Ascending aorta (tissue), 2 donors: Measurements from ENCODE around the gene SF3B1. TPM values are rescaled to one million over a fixed set of nuclear protein-coding genes. Genes with fewer than 3 reads are reported as not detected.
"Not testable (repeated sequence)": the region's sequence is repeated elsewhere in the genome, so short reads cannot be mapped to it uniquely, and the experiment has no call there.

Experiments used
- DNase-seq, 2 donors: peaks; one replicate each; pipeline ENCODE4 v3.0.0-alpha.2; 2019; ENCODE audit warnings: low spot score in 2 of 2
- H3K27ac ChIP-seq, 2 donors: fragments of 200-600 bp; sonication (generic); one replicate each; pipeline ENCODE4 v1.5.1; 2016 to 2017; ENCODE audit warnings: mild to moderate bottlenecking in 1 of 2
- H3K27me3 ChIP-seq: fragments of 200-600 bp; sonication (generic); one replicate; pipeline ENCODE4 v1.5.1; 2017
- H3K36me3 ChIP-seq, 2 donors: fragments of 200-600 bp; sonication (generic); one replicate each; pipeline ENCODE4 v1.5.1; 2016
- H3K4me1 ChIP-seq, 2 donors: fragments of 200-600 bp; sonication (generic); one replicate each; pipeline ENCODE4 v1.5.1; 2016 to 2017; ENCODE audit warnings: mild to moderate bottlenecking in 1 of 2
- H3K4me3 ChIP-seq, 2 donors: fragments of 200-600 bp; sonication (generic); one replicate each; pipeline ENCODE4 v1.5.1; 2016 to 2017; ENCODE audit warnings: mild to moderate bottlenecking in 1 of 2
- H3K9me3 ChIP-seq, 2 donors: fragments of 200-600 bp; sonication (generic); one replicate each; pipeline ENCODE4 v1.5.1; 2016
- intact Hi-C: fragments of 100-400 bp; cut with DNase I; formaldehyde crosslinking; loops from one replicate; pipeline ENCODE4 v1.15.1; 2023
- total RNA-seq: library from RNA; depleted of rRNA; stranded (reverse); fragments of >200 nt; gene quantifications from one replicate; pipeline ENCODE4 v1.1.0, GENCODE V29; 2016
- TF ChIP-seq, protein P1 (sequence below), 3 experiments: fragments of 200-600 bp in 2 of 3; fragments of 450-650 bp in 1 of 3; sonication (generic) in 2 of 3; IDR thresholded peaks; one replicate each; pipeline ENCODE4 v1.5.1; 2016 to 2019; ENCODE audit warnings: antibody characterized with exemption in 3 of 3, mild to moderate bottlenecking in 1 of 3, moderate library complexity in 1 of 3

The SF3B1 gene
- total RNA-seq, 1 donor from 2014 or later, result 88.6 TPM

DNA sequence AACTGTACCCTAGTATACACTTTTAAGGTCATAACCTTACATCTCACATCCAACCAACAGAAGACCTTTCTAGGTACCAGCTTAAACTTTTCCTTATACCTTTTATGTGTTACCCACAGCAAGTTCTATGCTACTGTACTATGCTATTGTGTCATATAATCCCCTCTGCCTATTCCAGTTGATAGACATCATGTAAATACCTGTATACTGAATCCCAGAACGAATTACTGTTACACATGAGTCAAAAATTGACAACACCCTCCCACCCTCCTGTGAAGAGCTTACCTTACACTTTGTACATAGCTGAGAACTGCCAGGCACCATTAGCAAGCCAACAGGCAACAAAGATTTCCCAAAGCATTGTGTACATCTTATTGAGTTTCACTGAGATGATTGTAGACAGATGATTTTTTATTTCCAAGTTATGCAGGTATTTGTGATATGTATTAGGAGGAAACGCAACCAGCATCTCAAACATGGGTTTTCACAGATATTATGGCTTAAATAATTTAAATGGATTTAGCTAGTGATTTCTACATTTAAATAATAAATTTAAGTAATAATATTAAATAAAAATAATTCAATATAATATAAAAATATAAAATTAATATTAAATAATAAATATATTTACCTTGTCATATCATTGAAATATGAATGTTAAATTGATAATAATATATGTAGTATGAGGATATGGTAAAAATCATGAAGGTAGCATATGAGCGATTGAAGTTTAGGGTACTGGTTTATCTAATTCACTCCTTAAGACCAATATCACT is 81.2 kb downstream of the SF3B1 start:
- no peaks in the 10 kb centered on the region for H3K4me1 ChIP-seq
- no peaks in the 10 kb centered on the region for H3K36me3 ChIP-seq
- no peak for DNase-seq
- H3K27me3 ChIP-seq, result no peaks in the 10 kb centered on the region
- no peak overlapping the region for H3K27ac ChIP-seq
- TF ChIP-seq, protein P1, sequence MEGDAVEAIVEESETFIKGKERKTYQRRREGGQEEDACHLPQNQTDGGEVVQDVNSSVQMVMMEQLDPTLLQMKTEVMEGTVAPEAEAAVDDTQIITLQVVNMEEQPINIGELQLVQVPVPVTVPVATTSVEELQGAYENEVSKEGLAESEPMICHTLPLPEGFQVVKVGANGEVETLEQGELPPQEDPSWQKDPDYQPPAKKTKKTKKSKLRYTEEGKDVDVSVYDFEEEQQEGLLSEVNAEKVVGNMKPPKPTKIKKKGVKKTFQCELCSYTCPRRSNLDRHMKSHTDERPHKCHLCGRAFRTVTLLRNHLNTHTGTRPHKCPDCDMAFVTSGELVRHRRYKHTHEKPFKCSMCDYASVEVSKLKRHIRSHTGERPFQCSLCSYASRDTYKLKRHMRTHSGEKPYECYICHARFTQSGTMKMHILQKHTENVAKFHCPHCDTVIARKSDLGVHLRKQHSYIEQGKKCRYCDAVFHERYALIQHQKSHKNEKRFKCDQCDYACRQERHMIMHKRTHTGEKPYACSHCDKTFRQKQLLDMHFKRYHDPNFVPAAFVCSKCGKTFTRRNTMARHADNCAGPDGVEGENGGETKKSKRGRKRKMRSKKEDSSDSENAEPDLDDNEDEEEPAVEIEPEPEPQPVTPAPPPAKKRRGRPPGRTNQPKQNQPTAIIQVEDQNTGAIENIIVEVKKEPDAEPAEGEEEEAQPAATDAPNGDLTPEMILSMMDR (IDR thresholded peaks at IDR 0.05), result no peak
- no peak overlapping the region for H3K4me3 ChIP-seq
- intact Hi-C loops, result no loop called here
- H3K9me3 ChIP-seq, result no peaks in the 10 kb centered on the region

DNA sequence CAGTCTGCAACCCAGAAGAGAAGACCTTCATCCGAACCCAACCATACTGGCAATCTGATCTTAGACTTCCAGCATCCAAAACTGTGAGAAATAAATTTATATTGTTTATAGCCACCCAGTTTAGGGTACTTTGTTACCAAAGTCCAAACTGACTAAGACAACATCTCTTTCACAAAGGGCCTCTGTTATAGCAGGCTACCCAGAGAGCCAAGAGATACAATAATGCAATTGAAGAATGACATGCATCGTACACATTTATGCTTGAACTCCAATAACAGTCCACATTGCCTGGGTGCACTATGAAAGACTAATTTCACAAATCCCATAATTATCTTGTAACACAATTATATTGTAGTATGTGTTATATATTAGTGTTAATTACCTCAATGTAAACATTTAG is 85.1 kb downstream of the SF3B1 start:
- no peak for DNase-seq
- no peaks in the 10 kb centered on the region for H3K27me3 ChIP-seq
- H3K4me1 ChIP-seq, result no peaks in the 10 kb centered on the region
- no peak overlapping the region for H3K27ac ChIP-seq
- intact Hi-C loops, result no loop called here
- H3K9me3 ChIP-seq, result no peaks in the 10 kb centered on the region
- no peak overlapping the region for H3K4me3 ChIP-seq
- no peaks in the 10 kb centered on the region for H3K36me3 ChIP-seq
- TF ChIP-seq, protein P1 (IDR thresholded peaks at IDR 0.05), result no peak

DNA sequence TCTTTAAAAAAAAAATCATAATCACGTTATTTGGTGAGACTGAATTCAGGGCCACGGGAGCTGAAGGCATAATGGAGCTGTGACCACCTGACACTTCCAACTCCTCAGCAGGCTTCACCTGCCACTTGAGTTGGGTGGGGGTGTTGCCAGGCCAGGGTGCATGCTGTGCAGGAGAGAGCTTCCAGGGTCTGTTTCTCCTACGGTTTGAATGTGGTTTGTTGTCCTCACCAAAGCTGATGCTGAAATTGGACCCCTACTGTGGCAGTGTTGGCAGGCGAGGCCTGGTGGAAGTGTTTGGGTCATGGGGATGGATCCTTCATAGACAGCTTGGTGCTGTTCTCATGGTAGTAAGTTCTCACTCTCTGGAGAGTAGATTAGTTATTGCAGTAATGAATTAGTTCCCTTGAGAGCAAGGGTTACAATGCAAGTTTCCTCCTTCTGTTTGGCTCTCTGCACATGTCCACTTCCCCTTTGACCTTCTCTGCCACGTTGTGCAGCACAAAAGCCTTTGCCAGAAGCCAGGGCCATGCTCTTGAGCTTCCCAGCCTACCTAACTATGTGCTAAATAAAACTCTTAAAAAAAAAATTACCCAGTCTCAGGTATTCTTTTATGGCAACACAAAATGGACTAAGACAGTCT is 86.0 kb downstream of the SF3B1 start:
- intact Hi-C loops, result no loop called here
- no peaks in the 10 kb centered on the region for H3K36me3 ChIP-seq
- TF ChIP-seq, protein P1 (IDR thresholded peaks at IDR 0.05), result no peak
- no peak overlapping the region for H3K4me3 ChIP-seq
- H3K9me3 ChIP-seq, result no peaks in the 10 kb centered on the region
- no peak for DNase-seq
- no peaks in the 10 kb centered on the region for H3K27me3 ChIP-seq
- H3K27ac ChIP-seq, result no peak overlapping the region
- no peaks in the 10 kb centered on the region for H3K4me1 ChIP-seq

DNA sequence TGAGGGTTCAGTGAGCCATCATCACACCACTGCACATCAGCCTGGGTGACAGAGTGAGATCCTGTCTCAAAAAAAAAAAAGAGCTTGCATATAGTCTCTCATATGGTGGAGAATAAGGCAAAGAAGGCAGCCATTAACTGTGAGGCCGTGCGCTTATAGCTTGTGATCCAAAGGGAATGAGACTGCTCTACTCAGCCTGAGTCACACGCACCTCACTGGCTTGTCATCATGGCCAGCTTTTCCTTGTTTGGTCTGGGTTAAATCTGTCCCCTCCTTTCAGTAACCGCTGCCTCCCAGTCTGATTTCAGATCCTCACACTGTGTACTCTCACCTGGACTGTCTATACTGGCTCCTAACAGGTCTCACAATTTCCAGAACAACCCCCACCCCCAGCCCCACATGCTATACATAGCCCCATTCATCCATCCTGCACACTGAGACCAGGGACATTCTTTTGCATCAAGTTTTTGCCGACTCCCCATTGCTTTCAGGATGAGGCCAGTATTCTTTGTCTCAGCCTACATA is 88.9 kb downstream of the SF3B1 start:
- H3K27me3 ChIP-seq, result no peaks in the 10 kb centered on the region
- intact Hi-C loops, result no loop called here
- DNase-seq, result no peak
- H3K27ac ChIP-seq, result no peak overlapping the region
- H3K4me3 ChIP-seq, result no peak overlapping the region
- no peaks in the 10 kb centered on the region for H3K4me1 ChIP-seq
- H3K36me3 ChIP-seq, result no peaks in the 10 kb centered on the region
- no peaks in the 10 kb centered on the region for H3K9me3 ChIP-seq
- TF ChIP-seq, protein P1 (IDR thresholded peaks at IDR 0.05), result no peak

DNA sequence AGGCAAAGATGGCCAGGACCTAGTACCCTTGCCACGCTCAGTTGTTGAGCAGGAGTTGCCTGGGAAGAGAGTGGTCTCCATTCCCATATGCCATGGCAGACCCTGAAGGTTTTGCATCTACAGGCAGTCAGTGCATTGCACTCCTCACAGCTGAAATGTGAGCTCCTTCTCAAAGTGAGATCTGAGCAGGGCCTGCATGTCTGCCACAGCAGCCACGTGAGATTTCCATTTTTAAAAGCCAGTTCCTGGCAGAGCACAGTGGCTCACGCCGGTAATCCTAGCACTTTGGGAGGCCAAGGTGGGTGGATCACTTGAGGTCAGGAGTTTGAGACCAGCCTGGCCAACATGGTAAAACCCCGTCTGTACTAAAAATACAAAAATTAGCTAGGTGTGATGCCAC is 90.9 kb downstream of the SF3B1 start:
- H3K9me3 ChIP-seq, H3K27ac ChIP-seq, H3K4me3 ChIP-seq, H3K4me1 ChIP-seq, H3K36me3 ChIP-seq, DNase-seq, intact Hi-C loops, H3K27me3 ChIP-seq: not testable (repeated sequence)

DNA sequence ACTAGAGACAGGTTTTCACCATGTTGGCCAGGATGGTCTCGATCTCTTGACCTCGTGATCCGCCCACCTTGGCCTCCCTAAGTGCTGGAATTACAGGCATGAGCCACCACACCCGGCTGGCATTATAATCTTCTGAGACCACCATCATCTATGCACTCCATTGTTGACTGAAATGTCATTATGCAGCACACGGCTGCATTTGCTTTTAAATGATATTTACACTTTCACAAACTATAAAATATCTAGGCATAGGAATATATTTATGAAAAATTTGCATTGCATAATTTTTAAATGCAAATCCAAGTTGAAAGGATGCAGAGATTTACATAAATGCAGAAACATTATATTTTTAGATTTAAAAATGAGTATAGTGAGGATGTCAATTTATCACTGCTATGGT is 94.2 kb downstream of the SF3B1 start:
- intact Hi-C loops, result no loop called here
- DNase-seq, result no peak
- no peaks in the 10 kb centered on the region for H3K9me3 ChIP-seq
- H3K4me3 ChIP-seq, result no peak overlapping the region
- TF ChIP-seq, protein P1 (IDR thresholded peaks at IDR 0.05), result no peak
- no peaks in the 10 kb centered on the region for H3K4me1 ChIP-seq
- H3K27ac ChIP-seq, result no peak overlapping the region
- H3K27me3 ChIP-seq, result no peaks in the 10 kb centered on the region
- no peaks in the 10 kb centered on the region for H3K36me3 ChIP-seq
